Liver (tissue), 9 donors: Measurements from ENCODE around the gene OGDHL. TPM values are rescaled to one million over a fixed set of nuclear protein-coding genes. Genes with fewer than 3 reads are reported as not detected.

Experiments
- DNase-seq: peaks from one replicate; pipeline ENCODE4 v3.0.0-alpha.2; 2017; ENCODE audit warnings: low spot score
- H3K27ac ChIP-seq, 2 donors: one replicate each; pipeline ENCODE4 v1.7.0; 2013; ENCODE audit warnings: inconsistent platforms in 2 of 2, low read length in 2 of 2, control low read depth in 1 of 2, low read depth in 1 of 2, mild to moderate bottlenecking in 1 of 2
- H3K27me3 ChIP-seq, 4 donors: one replicate each; pipeline versions ENCODE4 v1.6.1 to v1.7.0; 2013; ENCODE audit warnings: low read length in 3 of 4, inconsistent platforms in 1 of 4, mild to moderate bottlenecking in 1 of 4, moderate library complexity in 1 of 4; ENCODE audit not compliant: control insufficient read depth in 4 of 4, insufficient read depth in 4 of 4
- H3K36me3 ChIP-seq, 4 donors: one replicate each; pipeline versions ENCODE4 v1.6.1 to v1.7.0; 2013; ENCODE audit warnings: low read length in 3 of 4, mild to moderate bottlenecking in 3 of 4, low read depth in 1 of 4, moderate library complexity in 1 of 4; ENCODE audit not compliant: control insufficient read depth in 4 of 4, insufficient read depth in 3 of 4
- H3K4me1 ChIP-seq, 4 donors: one replicate each; pipeline versions ENCODE4 v1.6.1 to v1.7.0; 2013; ENCODE audit warnings: low read length in 3 of 4, mild to moderate bottlenecking in 3 of 4, moderate library complexity in 1 of 4; ENCODE audit not compliant: control insufficient read depth in 4 of 4, insufficient read depth in 4 of 4
- H3K4me3 ChIP-seq, 3 donors: one replicate each; pipeline versions ENCODE4 v1.6.1 to v1.7.0; 2013; ENCODE audit warnings: low read length in 3 of 3, control low read depth in 1 of 3, low read depth in 1 of 3, mild to moderate bottlenecking in 1 of 3
- H3K9ac ChIP-seq, 2 donors: one replicate each; pipeline ENCODE4 v1.7.0; 2013; ENCODE audit warnings: low read length in 2 of 2, mild to moderate bottlenecking in 2 of 2, moderate library complexity in 2 of 2, control low read depth in 1 of 2, low read depth in 1 of 2
- H3K9me3 ChIP-seq, 4 donors: one replicate each; pipeline versions ENCODE4 v1.6.1 to v1.7.0; 2013; ENCODE audit warnings: low read length in 3 of 4; ENCODE audit not compliant: control insufficient read depth in 4 of 4
- EGR1 ChIP-seq, 2 donors: IDR thresholded peaks; 2 replicates each; pipeline ENCODE4 v1.6.1; 2016 to 2018; ENCODE audit warnings: antibody characterized with exemption in 2 of 2, low read depth in 2 of 2
- FOXA1 ChIP-seq: IDR thresholded peaks from 2 replicates; pipeline ENCODE4 v1.6.1; 2016; ENCODE audit warnings: antibody characterized with exemption
- FOXA2 ChIP-seq: IDR thresholded peaks from 2 replicates; pipeline ENCODE4 v1.6.1; 2016; ENCODE audit warnings: antibody characterized with exemption
- GABPA ChIP-seq, 2 donors: IDR thresholded peaks in 1 of 2; conservative IDR thresholded peaks in 1 of 2; 2 replicates each; pipeline ENCODE4 v1.6.1; 2016; ENCODE audit warnings: antibody characterized with exemption in 2 of 2, mild to moderate bottlenecking in 1 of 2, moderate library complexity in 1 of 2
- HNF4A ChIP-seq, 2 donors: conservative IDR thresholded peaks; 2 replicates each; pipeline ENCODE4 v1.6.1; 2016; ENCODE audit warnings: antibody characterized with exemption in 2 of 2, mild to moderate bottlenecking in 2 of 2
- HNF4G ChIP-seq: IDR thresholded peaks from 2 replicates; pipeline ENCODE4 v1.6.1; 2016; ENCODE audit warnings: antibody characterized with exemption
- JUND ChIP-seq, 2 donors: IDR thresholded peaks; 2 replicates each; pipeline ENCODE4 v1.6.1; 2016; ENCODE audit warnings: antibody characterized with exemption in 2 of 2
- MAX ChIP-seq: IDR thresholded peaks from 2 replicates; pipeline ENCODE4 v1.6.1; 2016; ENCODE audit warnings: antibody characterized with exemption
- NR2F2 ChIP-seq: IDR thresholded peaks from 2 replicates; pipeline ENCODE4 v1.6.1; 2016; ENCODE audit warnings: antibody characterized with exemption
- RAD21 ChIP-seq, 2 donors: IDR thresholded peaks; 2 replicates each; pipeline ENCODE4 v1.6.1; 2016; ENCODE audit warnings: antibody characterized with exemption in 2 of 2, mild to moderate bottlenecking in 2 of 2
- RXRA ChIP-seq, 2 donors: IDR thresholded peaks; 2 replicates each; pipeline ENCODE4 v1.6.1; 2017 to 2018; ENCODE audit warnings: antibody characterized with exemption in 2 of 2, mild to moderate bottlenecking in 1 of 2
- SP1 ChIP-seq: IDR thresholded peaks from 2 replicates; pipeline ENCODE4 v1.6.1; 2018; ENCODE audit warnings: antibody characterized with exemption, mild to moderate bottlenecking
- TAF1 ChIP-seq: conservative IDR thresholded peaks from 2 replicates; pipeline ENCODE4 v1.6.1; 2016; ENCODE audit warnings: antibody characterized with exemption, mild to moderate bottlenecking
- YY1 ChIP-seq: IDR thresholded peaks from 2 replicates; pipeline ENCODE4 v1.6.1; 2016; ENCODE audit warnings: antibody characterized with exemption, mild to moderate bottlenecking
- ZBTB33 ChIP-seq: IDR thresholded peaks from 2 replicates; pipeline ENCODE4 v1.6.1; 2016; ENCODE audit warnings: antibody characterized with exemption
- WGBS: extraction: QIAGEN DNeasy Blood & Tissue Kit; methylation state at CpG from one replicate; pipeline ENCODE4 v1.1.7; 2013; 5-methylcytosine and 5-hydroxymethylcytosine counted together
- polyA plus RNA-seq, 2 donors: library from polyadenylated mRNA; stranded (reverse) in 1 of 2; unstranded in 1 of 2; fragments of 200-250 nt in 1 of 2; fragments of >200 nt in 1 of 2; fragmentation: Nextera tagmentation in 1 of 2; extraction: Ambion mirVana in 1 of 2; gene quantifications; one replicate each; pipeline versions ENCODE4 v1.2.1 to v1.2.3, GENCODE V29; 2013 to 2015
- total RNA-seq, 2 donors: library from RNA; depleted of rRNA; stranded (reverse); fragments of >200 nt; gene quantifications; one replicate each; pipeline ENCODE4 v1.2.3, GENCODE V29; 2014
- TF ChIP-seq, protein P1 (sequence below): IDR thresholded peaks from 2 replicates; pipeline ENCODE4 v1.6.1; 2016; ENCODE audit warnings: antibody characterized with exemption, mild to moderate bottlenecking
- TF ChIP-seq, protein P2 (sequence below): fragments of 150-350 bp; IDR thresholded peaks from 2 replicates; pipeline ENCODE4 v1.5.1; 2017; ENCODE audit warnings: improper control_type of control experiment, low read depth, low read length; ENCODE audit not compliant: missing input control
- TF ChIP-seq, protein P3 (sequence below): IDR thresholded peaks from 2 replicates; pipeline ENCODE4 v1.6.1; 2016; ENCODE audit warnings: antibody characterized with exemption
- donor health status: healthy.
- donor health status: healthy.
- donor health status: healthy.
- donor health status: healthy.
- donor health status: healthy.

OGDHL gene
- total RNA-seq, result 10 to 100 TPM in 1 of 2 donors, 1 to 10 TPM in 1; 5.2 to 67.9 TPM
- polyA plus RNA-seq, result 10 to 100 TPM; 41.2 to 58.3 TPM

- Histone ChIP-seq H3K9me3 (peaks cover 0 to 2% (median 0%) of the 10 kb centered on the region in 4 donors), H3K4me3 (peak within 1 kb of the TSS; percentile 76 to 89 (median 82)), H3K27me3 (no peaks in the 10 kb centered on the region), H3K4me1 (peaks cover 13 to 34% (median 25%) of the 10 kb centered on the region in 4 donors), H3K9ac (peak within 1 kb of the TSS; percentile 56 to 85), H3K27ac (peak within 1 kb of the TSS; percentile 89 to 94), H3K36me3 (peaks cover 0 to 6% (median 0%) of the 10 kb centered on the region in 4 donors)
- DNase-seq, result peak; percentile 77
- TF ChIP-seq RXRA (IDR thresholded peaks at IDR 0.05) (no peak), EGR1 (IDR thresholded peaks at IDR 0.05; ENCODE audit: low read depth in 2 of 2) (peak; percentile 65 to 86), SP1 (no peak)
- TF ChIP-seq, protein P1, sequence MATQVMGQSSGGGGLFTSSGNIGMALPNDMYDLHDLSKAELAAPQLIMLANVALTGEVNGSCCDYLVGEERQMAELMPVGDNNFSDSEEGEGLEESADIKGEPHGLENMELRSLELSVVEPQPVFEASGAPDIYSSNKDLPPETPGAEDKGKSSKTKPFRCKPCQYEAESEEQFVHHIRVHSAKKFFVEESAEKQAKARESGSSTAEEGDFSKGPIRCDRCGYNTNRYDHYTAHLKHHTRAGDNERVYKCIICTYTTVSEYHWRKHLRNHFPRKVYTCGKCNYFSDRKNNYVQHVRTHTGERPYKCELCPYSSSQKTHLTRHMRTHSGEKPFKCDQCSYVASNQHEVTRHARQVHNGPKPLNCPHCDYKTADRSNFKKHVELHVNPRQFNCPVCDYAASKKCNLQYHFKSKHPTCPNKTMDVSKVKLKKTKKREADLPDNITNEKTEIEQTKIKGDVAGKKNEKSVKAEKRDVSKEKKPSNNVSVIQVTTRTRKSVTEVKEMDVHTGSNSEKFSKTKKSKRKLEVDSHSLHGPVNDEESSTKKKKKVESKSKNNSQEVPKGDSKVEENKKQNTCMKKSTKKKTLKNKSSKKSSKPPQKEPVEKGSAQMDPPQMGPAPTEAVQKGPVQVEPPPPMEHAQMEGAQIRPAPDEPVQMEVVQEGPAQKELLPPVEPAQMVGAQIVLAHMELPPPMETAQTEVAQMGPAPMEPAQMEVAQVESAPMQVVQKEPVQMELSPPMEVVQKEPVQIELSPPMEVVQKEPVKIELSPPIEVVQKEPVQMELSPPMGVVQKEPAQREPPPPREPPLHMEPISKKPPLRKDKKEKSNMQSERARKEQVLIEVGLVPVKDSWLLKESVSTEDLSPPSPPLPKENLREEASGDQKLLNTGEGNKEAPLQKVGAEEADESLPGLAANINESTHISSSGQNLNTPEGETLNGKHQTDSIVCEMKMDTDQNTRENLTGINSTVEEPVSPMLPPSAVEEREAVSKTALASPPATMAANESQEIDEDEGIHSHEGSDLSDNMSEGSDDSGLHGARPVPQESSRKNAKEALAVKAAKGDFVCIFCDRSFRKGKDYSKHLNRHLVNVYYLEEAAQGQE, result peak; percentile 99
- under 1% methylated on average over 81 of the region's 81 CpGs for WGBS
Observed at GRCh38 chr10:49761789-49762565, at the start of gene OGDHL. TSS of gene OGDHL (minus strand) at chr10:49762323. CDS start at chr10:49758592, 3,731 bp downstream.

DNA sequence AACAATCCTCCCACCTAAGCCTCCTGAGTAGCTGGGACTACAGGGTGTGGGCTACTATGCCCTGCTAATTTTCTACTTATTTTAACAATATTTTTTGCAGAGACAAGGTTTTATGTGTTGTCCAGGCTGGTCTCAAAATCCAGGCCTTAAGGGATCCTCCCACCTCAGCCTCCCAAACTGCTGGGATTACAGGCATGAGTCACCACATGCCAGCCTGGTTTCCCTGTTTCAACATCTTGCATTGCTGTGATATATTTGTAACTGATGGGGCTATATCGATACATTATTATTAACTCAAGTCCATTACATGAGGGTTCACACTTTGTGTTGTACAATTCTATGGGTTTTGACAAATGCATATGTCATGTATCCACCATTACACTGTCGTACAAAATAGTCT lies 41.9 kb upstream of the OGDHL start:
- Histone ChIP-seq H3K9me3 (no peaks in the 10 kb centered on the region), H3K36me3 (no peaks in the 10 kb centered on the region), H3K4me1 (no peaks in the 10 kb centered on the region), H3K27me3 (no peaks in the 10 kb centered on the region), H3K4me3 (no peak overlapping the region), H3K9ac (no peak overlapping the region), H3K27ac (no peak overlapping the region)
- 94% methylated on average over 2 of the region's 2 CpGs for WGBS
- TF ChIP-seq EGR1 (IDR thresholded peaks at IDR 0.05; ENCODE audit: low read depth in 2 of 2), result no peak
- TF ChIP-seq TAF1, result no peak
- no peak for TF ChIP-seq NR2F2
- no peak for TF ChIP-seq YY1
- no peak for TF ChIP-seq JUND (IDR thresholded peaks at IDR 0.05)
- no peak for TF ChIP-seq RAD21 (IDR thresholded peaks at IDR 0.05)
- TF ChIP-seq, protein P2, sequence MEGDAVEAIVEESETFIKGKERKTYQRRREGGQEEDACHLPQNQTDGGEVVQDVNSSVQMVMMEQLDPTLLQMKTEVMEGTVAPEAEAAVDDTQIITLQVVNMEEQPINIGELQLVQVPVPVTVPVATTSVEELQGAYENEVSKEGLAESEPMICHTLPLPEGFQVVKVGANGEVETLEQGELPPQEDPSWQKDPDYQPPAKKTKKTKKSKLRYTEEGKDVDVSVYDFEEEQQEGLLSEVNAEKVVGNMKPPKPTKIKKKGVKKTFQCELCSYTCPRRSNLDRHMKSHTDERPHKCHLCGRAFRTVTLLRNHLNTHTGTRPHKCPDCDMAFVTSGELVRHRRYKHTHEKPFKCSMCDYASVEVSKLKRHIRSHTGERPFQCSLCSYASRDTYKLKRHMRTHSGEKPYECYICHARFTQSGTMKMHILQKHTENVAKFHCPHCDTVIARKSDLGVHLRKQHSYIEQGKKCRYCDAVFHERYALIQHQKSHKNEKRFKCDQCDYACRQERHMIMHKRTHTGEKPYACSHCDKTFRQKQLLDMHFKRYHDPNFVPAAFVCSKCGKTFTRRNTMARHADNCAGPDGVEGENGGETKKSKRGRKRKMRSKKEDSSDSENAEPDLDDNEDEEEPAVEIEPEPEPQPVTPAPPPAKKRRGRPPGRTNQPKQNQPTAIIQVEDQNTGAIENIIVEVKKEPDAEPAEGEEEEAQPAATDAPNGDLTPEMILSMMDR, result no peak
- TF ChIP-seq FOXA2, result no peak
- TF ChIP-seq HNF4A (conservative IDR thresholded peaks at IDR 0.05), result no peak
- no peak for TF ChIP-seq FOXA1
- TF ChIP-seq GABPA (IDR thresholded peaks at IDR 0.05 in 1 of 2, conservative IDR thresholded peaks at IDR 0.05 in 1 of 2), result no peak
- TF ChIP-seq HNF4G, result no peak
- TF ChIP-seq, protein P3, sequence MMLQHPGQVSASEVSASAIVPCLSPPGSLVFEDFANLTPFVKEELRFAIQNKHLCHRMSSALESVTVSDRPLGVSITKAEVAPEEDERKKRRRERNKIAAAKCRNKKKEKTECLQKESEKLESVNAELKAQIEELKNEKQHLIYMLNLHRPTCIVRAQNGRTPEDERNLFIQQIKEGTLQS, result no peak
- no peak for TF ChIP-seq ZBTB33
- TF ChIP-seq RXRA (IDR thresholded peaks at IDR 0.05), result no peak
- no peak for TF ChIP-seq MAX
- DNase-seq, result no peak
